HCEC 1CT (cell line): Measurements from ENCODE around the gene FERMT2.
"Not testable (repeated sequence)": the region's sequence is repeated elsewhere in the genome, so short reads cannot be mapped to it uniquely, and the experiment has no call there.

Experiments
- DNase-seq: peaks from one replicate; pipeline ENCODE4 v3.0.0-alpha.2; 2017

Gene FERMT2

GRCh38 chr14:52900731-52901130, 50.1 kb downstream of the FERMT2 start:
- no peak for DNase-seq

GRCh38 chr14:52898496-52898895, 52.4 kb downstream of the FERMT2 start:
- DNase-seq, result no peak

GRCh38 chr14:52895000-52895399, 55.9 kb downstream of the FERMT2 start:
- peak; percentile 50 for DNase-seq

- DNase-seq, result no peak
These were observed 59.0 kb downstream of the FERMT2 start for GRCh38 chr14:52891800-52892199.

GRCh38 chr14:52888839-52889838, 61.7 kb downstream of the FERMT2 start:
- DNase-seq, result no peak

- DNase-seq, result no peak
These were observed 62.7 kb downstream of the FERMT2 start for GRCh38 chr14:52888159-52888558.

- DNase-seq, result peak; percentile 39
These were observed 65.6 kb downstream of the FERMT2 start for GRCh38 chr14:52885230-52885629.

- no peak for DNase-seq
These were observed 67.2 kb downstream of the FERMT2 start for GRCh38 chr14:52883658-52884057.

GRCh38 chr14:52882824-52883223, 68.0 kb downstream of the FERMT2 start:
- DNase-seq, result no peak

GRCh38 chr14:52879958-52880357, 70.9 kb downstream of the FERMT2 start:
- DNase-seq, result peak; percentile 33

GRCh38 chr14:52878946-52879345, 71.9 kb downstream of the FERMT2 start:
- no peak for DNase-seq

GRCh38 chr14:52878469-52878868, 72.4 kb downstream of the FERMT2 start:
- no peak for DNase-seq

- peak; percentile 27 for DNase-seq
These were observed 73.2 kb downstream of the FERMT2 start for GRCh38 chr14:52877628-52878027.

- no peak for DNase-seq
These were observed 74.0 kb downstream of the FERMT2 start for GRCh38 chr14:52876806-52877205.

GRCh38 chr14:52876311-52876710, 74.5 kb downstream of the FERMT2 start:
- peak; percentile 72 for DNase-seq

- peak; percentile 24 for DNase-seq
These were observed 75.1 kb downstream of the FERMT2 start for GRCh38 chr14:52875707-52876106.

- DNase-seq, result no peak
These were observed 76.5 kb downstream of the FERMT2 start for GRCh38 chr14:52874389-52874788.

GRCh38 chr14:52873694-52874093, 77.2 kb downstream of the FERMT2 start:
- peak; percentile 42 for DNase-seq

GRCh38 chr14:52873065-52873464, 77.8 kb downstream of the FERMT2 start:
- DNase-seq, result no peak

GRCh38 chr14:52871606-52872005, 79.2 kb downstream of the FERMT2 start:
- DNase-seq, result no peak

- DNase-seq, result no peak
These were observed 81.8 kb downstream of the FERMT2 start for GRCh38 chr14:52868911-52869618.

GRCh38 chr14:52864893-52865292, 86.0 kb downstream of the FERMT2 start:
- not testable (repeated sequence) for DNase-seq

- DNase-seq, result peak; percentile 67
These were observed 87.5 kb downstream of the FERMT2 start for GRCh38 chr14:52863334-52863700.
